ENCODE results near the gene OTOGL. TPM values are rescaled to one million over a fixed set of nuclear protein-coding genes. Genes with fewer than 3 reads are reported as not detected.

The OTOGL gene
- total RNA-seq, 1 experiment from 2014 or later: not detected

- Mint-ChIP-seq H3K36me3 (ENCODE audit: insufficient read depth, unreplicated experiment) (no peaks in the 10 kb centered on the region), H3K27me3 (ENCODE audit: insufficient read depth, unreplicated experiment) (no peaks in the 10 kb centered on the region), H3K9me3 (ENCODE audit: unreplicated experiment) (no peaks in the 10 kb centered on the region), H3K27ac (ENCODE audit: low read depth, unreplicated experiment) (no peak overlapping the region), H3K4me1 (ENCODE audit: insufficient read depth, unreplicated experiment) (peaks cover 23% of the 10 kb centered on the region), H3K4me3 (ENCODE audit: unreplicated experiment) (no peak overlapping the region)
- intact Hi-C loops (cut with micrococcal nuclease): loop anchor here (1.0 to 5.0 kb wide), 5 partner anchors 75 to 863 kb away; partner anchors contain the start of gene PAWR
- ChIA-PET POLR2A (interaction anchor here (0.6 to 1.6 kb wide), 4 partner anchors 73 to 715 kb away, joined by 3 to 13 read pairs (median 4); no protein-coding TSS in a partner anchor), CTCF (interaction anchor here (0.5 to 6.9 kb wide), 37 partner anchors 9 to 1062 kb away, joined by 3 to 233 read pairs (median 4); no protein-coding TSS in a partner anchor)
- DNase-seq (ENCODE audit: unreplicated experiment): peak; percentile 69
- no TSS peak for BruUV-seq (replicated peaks)
- peak; percentile 68 for TF ChIP-seq CTCF (IDR thresholded peaks at IDR 0.05; ENCODE audit: unreplicated experiment)
Measured at GRCh38 chr12:80269803-80270552, 170.6 kb downstream of the OTOGL start.

GRCh38 chr12:80271780-80272179 lies 172.4 kb downstream of the OTOGL start:
- ChIA-PET POLR2A (no interaction called here), CTCF (interaction anchor here (0.6 to 6.9 kb wide), 9 partner anchors 17 to 866 kb away, joined by 3 to 233 read pairs (median 4); no protein-coding TSS in a partner anchor)
- no peak overlapping the region for H3K4me3 Mint-ChIP-seq (ENCODE audit: unreplicated experiment)
- no peaks in the 10 kb centered on the region for H3K27me3 Mint-ChIP-seq (ENCODE audit: insufficient read depth, unreplicated experiment)
- TF ChIP-seq CTCF (IDR thresholded peaks at IDR 0.05; ENCODE audit: unreplicated experiment): no peak
- H3K36me3 Mint-ChIP-seq (ENCODE audit: insufficient read depth, unreplicated experiment): no peaks in the 10 kb centered on the region
- H3K27ac Mint-ChIP-seq (ENCODE audit: low read depth, unreplicated experiment): no peak overlapping the region
- peaks cover 23% of the 10 kb centered on the region for H3K4me1 Mint-ChIP-seq (ENCODE audit: insufficient read depth, unreplicated experiment)
- intact Hi-C loops (cut with micrococcal nuclease): loop anchor here (5.0 kb wide), 2 partner anchors 384 to 864 kb away; no protein-coding TSS in a partner anchor
- BruUV-seq (replicated peaks): no TSS peak
- no peaks in the 10 kb centered on the region for H3K9me3 Mint-ChIP-seq (ENCODE audit: unreplicated experiment)
- DNase-seq (ENCODE audit: unreplicated experiment): no peak

- CTCF ChIA-PET: interaction anchor here (0.6 to 6.9 kb wide), 4 partner anchors 76 to 865 kb away, joined by 3 to 233 read pairs (median 30); no protein-coding TSS in a partner anchor
- Mint-ChIP-seq H3K27me3 (ENCODE audit: insufficient read depth, unreplicated experiment) (no peaks in the 10 kb centered on the region), H3K36me3 (ENCODE audit: insufficient read depth, unreplicated experiment) (no peaks in the 10 kb centered on the region), H3K9me3 (ENCODE audit: unreplicated experiment) (no peaks in the 10 kb centered on the region), H3K4me1 (ENCODE audit: insufficient read depth, unreplicated experiment) (peaks cover 23% of the 10 kb centered on the region), H3K4me3 (ENCODE audit: unreplicated experiment) (no peak overlapping the region), H3K27ac (ENCODE audit: low read depth, unreplicated experiment) (no peak overlapping the region)
- no peak for DNase-seq (ENCODE audit: unreplicated experiment)
- no peak for TF ChIP-seq CTCF (IDR thresholded peaks at IDR 0.05; ENCODE audit: unreplicated experiment)
- intact Hi-C loops (cut with micrococcal nuclease): loop anchor here (5.0 kb wide), 2 partner anchors 385 to 865 kb away; no protein-coding TSS in a partner anchor
- POLR2A ChIA-PET: interaction anchor here (0.6 kb wide), 1 partner anchor 440 kb away, joined by 3 read pairs; no protein-coding TSS in a partner anchor
- BruUV-seq (replicated peaks): no TSS peak
Measured at GRCh38 chr12:80272387-80272915, 173.1 kb downstream of the OTOGL start.

- TF ChIP-seq CTCF (IDR thresholded peaks at IDR 0.05; ENCODE audit: unreplicated experiment): no peak
- POLR2A ChIA-PET: interaction anchor here (0.6 kb wide), 1 partner anchor 441 kb away, joined by 3 read pairs; no protein-coding TSS in a partner anchor
- CTCF ChIA-PET: interaction anchor here (5.6 to 6.9 kb wide), 2 partner anchors 77 to 85 kb away, joined by 55 to 233 read pairs; no protein-coding TSS in a partner anchor
- Mint-ChIP-seq H3K27ac (ENCODE audit: low read depth, unreplicated experiment) (no peak overlapping the region), H3K27me3 (ENCODE audit: insufficient read depth, unreplicated experiment) (no peaks in the 10 kb centered on the region), H3K4me3 (ENCODE audit: unreplicated experiment) (no peak overlapping the region), H3K9me3 (ENCODE audit: unreplicated experiment) (no peaks in the 10 kb centered on the region), H3K4me1 (ENCODE audit: insufficient read depth, unreplicated experiment) (peaks cover 23% of the 10 kb centered on the region), H3K36me3 (ENCODE audit: insufficient read depth, unreplicated experiment) (no peaks in the 10 kb centered on the region)
- BruUV-seq (replicated peaks): no TSS peak
- no peak for DNase-seq (ENCODE audit: unreplicated experiment)
- intact Hi-C loops (cut with micrococcal nuclease): loop anchor here (5.0 kb wide), 2 partner anchors 386 to 866 kb away; no protein-coding TSS in a partner anchor
Measured at GRCh38 chr12:80273144-80273543, 173.8 kb downstream of the OTOGL start.
